Measurements from ENCODE around the gene TC2N.
"Not testable (repeated sequence)": the region's sequence is repeated elsewhere in the genome, so short reads cannot be mapped to it uniquely, and the experiment has no call there.

The TC2N gene

GRCh38 chr14:91835197-91835919 lies 32.0 kb downstream of the TC2N start:
- peak in 1 of 3 donors; percentile 20 for DNase-seq (ENCODE audit: low read depth in 2 of 3, low spot score in 1 of 3)

- DNase-seq (ENCODE audit: low read depth in 2 of 3, low spot score in 1 of 3): no peak
Observed at GRCh38 chr14:91834571-91834970, 32.8 kb downstream of the TC2N start.

GRCh38 chr14:91831337-91831736 lies 36.0 kb downstream of the TC2N start:
- DNase-seq (ENCODE audit: low read depth in 2 of 3, low spot score in 1 of 3): no peak

GRCh38 chr14:91830777-91831176 lies 36.6 kb downstream of the TC2N start:
- peak in 1 of 3 donors; percentile 4 for DNase-seq (ENCODE audit: low read depth in 2 of 3, low spot score in 1 of 3)

GRCh38 chr14:91829511-91829910 lies 37.8 kb downstream of the TC2N start:
- no peak for DNase-seq (ENCODE audit: low read depth in 2 of 3, low spot score in 1 of 3)

GRCh38 chr14:91827746-91828145 lies 39.6 kb downstream of the TC2N start:
- no peak for DNase-seq (ENCODE audit: low read depth in 2 of 3, low spot score in 1 of 3)

- DNase-seq (ENCODE audit: low read depth in 2 of 3, low spot score in 1 of 3): no peak
Observed at GRCh38 chr14:91817566-91818325, 49.6 kb downstream of the TC2N start.

- no peak for DNase-seq (ENCODE audit: low read depth in 2 of 3, low spot score in 1 of 3)
Observed at GRCh38 chr14:91814317-91814716, 53.0 kb downstream of the TC2N start.

- no peak for DNase-seq (ENCODE audit: low read depth in 2 of 3, low spot score in 1 of 3)
Observed at GRCh38 chr14:91810699-91811098, 56.6 kb downstream of the TC2N start.

- no peak for DNase-seq (ENCODE audit: low read depth in 2 of 3, low spot score in 1 of 3)
Observed at GRCh38 chr14:91806716-91807115, 60.6 kb downstream of the TC2N start.

- not testable (repeated sequence) for DNase-seq (ENCODE audit: low read depth in 2 of 3, low spot score in 1 of 3)
Observed at GRCh38 chr14:91806094-91806493, 61.2 kb downstream of the TC2N start.

- DNase-seq (ENCODE audit: low read depth in 2 of 3, low spot score in 1 of 3): no peak
Observed at GRCh38 chr14:91805659-91806058, 61.7 kb downstream of the TC2N start.

- no peak for DNase-seq (ENCODE audit: low read depth in 2 of 3, low spot score in 1 of 3)
Observed at GRCh38 chr14:91801358-91801757, 66.0 kb downstream of the TC2N start.

GRCh38 chr14:91796617-91797347 lies 70.6 kb downstream of the TC2N start:
- DNase-seq (ENCODE audit: low read depth in 2 of 3, low spot score in 1 of 3): no peak

GRCh38 chr14:91793704-91794103 lies 73.6 kb downstream of the TC2N start:
- no peak for DNase-seq (ENCODE audit: low read depth in 2 of 3, low spot score in 1 of 3)

- no peak for DNase-seq (ENCODE audit: low read depth in 2 of 3, low spot score in 1 of 3)
Observed at GRCh38 chr14:91786188-91786587, 81.1 kb downstream of the TC2N start.

GRCh38 chr14:91780452-91780851 lies 86.9 kb downstream of the TC2N start:
- DNase-seq (ENCODE audit: low read depth in 2 of 3, low spot score in 1 of 3): no peak

- no peak for DNase-seq (ENCODE audit: low read depth in 2 of 3, low spot score in 1 of 3)
Observed at GRCh38 chr14:91778217-91778616, 89.1 kb downstream of the TC2N start.

- no peak for DNase-seq (ENCODE audit: low read depth in 2 of 3, low spot score in 1 of 3)
Observed at GRCh38 chr14:91774140-91775096, 92.9 kb downstream of the TC2N start.

GRCh38 chr14:91770185-91770584 lies 97.2 kb downstream of the TC2N start:
- DNase-seq (ENCODE audit: low read depth in 2 of 3, low spot score in 1 of 3): no peak

All from stimulated activated CD4-positive, alpha-beta T cell treated with anti-CD3 and anti-CD28 coated beads, Interleukin-12 subunit alpha, Interleukin-12 subunit beta, amount 100 ng/mL, for 48 hours (primary cell).